Endothelial cell of umbilical vein (primary cell): ENCODE data around the gene NFATC1. TPM values are rescaled to one million over a fixed set of nuclear protein-coding genes. Genes with fewer than 3 reads are reported as not detected.

Experiments
- BruUV-seq: library from RNA; stranded (reverse); fragments of 400-500 nt; replicated peaks from 2 replicates; lab custom pipeline; 2021; lab: Mats Ljungman, UMichigan
- CTCF ChIA-PET: fragments of 300-600, 350-600 bp; sonication (Branson Sonifier 250); formaldehyde crosslinking; loops from one replicate; lab custom pipeline; 2021; ENCODE audit warnings: antibody characterized with exemption, inconsistent platforms; lab: Charles Lee
- POLR2A ChIA-PET: fragments of 300-600, 350-600 bp; sonication (Branson Sonifier 250); formaldehyde crosslinking; loops from one replicate; lab custom pipeline; 2021; ENCODE audit warnings: antibody characterized with exemption, inconsistent platforms; lab: Charles Lee
- DNase-seq: peaks from one replicate; pipeline ENCODE4 v3.0.0-alpha.2; 2011; ENCODE audit warnings: low read depth, low spot score
- FAIRE-seq: peaks from 2 replicates; lab custom pipeline; 2011; peaks lifted over from hg19 to GRCh38; lab: Jason Lieb, UNC
- H2AFZ ChIP-seq: 2 replicates; pipeline ENCODE4 v1.6.0; 2012; ENCODE audit warnings: low read depth, low read length, control low read depth, inconsistent platforms
- H3K27ac ChIP-seq: 2 replicates; pipeline ENCODE4 v1.5.1; 2011; ENCODE audit warnings: low read depth, mild to moderate bottlenecking, control low read depth, low read length, moderate library complexity; ENCODE audit not compliant: insufficient read depth
- H3K27me3 ChIP-seq, 2 experiments: 2 replicates each; pipeline versions ENCODE4 v1.6.0 to v1.6.1; 2011; ENCODE audit warnings: low read length in 2 of 2, mixed read lengths in 1 of 2; ENCODE audit not compliant: control insufficient read depth in 2 of 2, insufficient read depth in 2 of 2
- H3K36me3 ChIP-seq, 2 experiments: 2 replicates in 1 of 2; 3 replicates in 1 of 2; pipeline ENCODE4 v1.5.1; 2011; ENCODE audit warnings: low read length in 2 of 2, mild to moderate bottlenecking in 1 of 2, moderate library complexity in 1 of 2; ENCODE audit not compliant: control insufficient read depth in 2 of 2, insufficient read depth in 2 of 2; ENCODE audit errors: extremely low read depth in 1 of 2
- H3K4me1 ChIP-seq: 3 replicates; pipeline ENCODE4 v1.5.1; 2011; ENCODE audit warnings: mild to moderate bottlenecking, low read length; ENCODE audit not compliant: control insufficient read depth, insufficient read depth; ENCODE audit errors: extremely low read depth
- H3K4me2 ChIP-seq: 2 replicates; pipeline ENCODE4 v1.6.1; 2011; ENCODE audit warnings: low read length, control low read depth, mixed read lengths; ENCODE audit not compliant: insufficient read depth
- H3K4me3 ChIP-seq, 3 experiments: fragments of 200-600 bp in 1 of 3; sonication (generic), shearing (Covaris generic) in 1 of 3; replicated peaks in 1 of 3; 2 replicates each; pipeline ENCODE4 v1.5.1; 2011 to 2016; ENCODE audit warnings: control low read depth in 3 of 3, low read length in 3 of 3, mild to moderate bottlenecking in 2 of 3, inconsistent platforms in 1 of 3, low read depth in 1 of 3, moderate library complexity in 1 of 3; ENCODE audit not compliant: insufficient read depth in 1 of 3
- H3K79me2 ChIP-seq: 2 replicates; pipeline ENCODE4 v1.6.0; 2012; ENCODE audit warnings: low read length, inconsistent platforms; ENCODE audit not compliant: control insufficient read depth, insufficient read depth
- H3K9ac ChIP-seq: replicated peaks from 2 replicates; pipeline ENCODE3; 2011; ENCODE audit warnings: low read length, control low read depth; ENCODE audit not compliant: insufficient read depth; ENCODE audit errors: extremely low read depth
- H3K9me1 ChIP-seq: replicated peaks from 3 replicates; pipeline ENCODE4 v1.6.0; 2011; ENCODE audit warnings: mild to moderate bottlenecking, low read length; ENCODE audit not compliant: control insufficient read depth, insufficient read depth; ENCODE audit errors: extremely low read depth
- H3K9me3 ChIP-seq: replicated peaks from 2 replicates; pipeline ENCODE4 v1.5.1; 2012; ENCODE audit warnings: low read length, inconsistent platforms; ENCODE audit not compliant: control insufficient read depth, insufficient read depth
- H4K20me1 ChIP-seq: replicated peaks from 2 replicates; pipeline ENCODE3; 2011; ENCODE audit warnings: mild to moderate bottlenecking, low read length; ENCODE audit not compliant: control insufficient read depth, insufficient read depth; ENCODE audit errors: extremely low read depth
- CTCF ChIP-seq, 2 donors: IDR thresholded peaks; 1 replicate in 1 of 2; 2 replicates in 1 of 2; pipeline ENCODE4 v1.5.1; 2011; ENCODE audit warnings: low read length in 2 of 2, mild to moderate bottlenecking in 2 of 2, moderate library complexity in 2 of 2, control low read depth in 1 of 2, inconsistent platforms in 1 of 2, low read depth in 1 of 2; ENCODE audit not compliant: insufficient read depth in 1 of 2; ENCODE audit errors: extremely low read depth in 1 of 2
- EZH2 ChIP-seq: IDR thresholded peaks from 2 replicates; pipeline ENCODE4 v1.6.1; 2012; ENCODE audit warnings: borderline replicate concordance, low read depth, mild to moderate bottlenecking, moderate library complexity, low read length, inconsistent platforms; ENCODE audit not compliant: severe bottlenecking
- FOS ChIP-seq: IDR thresholded peaks from 2 replicates; pipeline ENCODE4 v1.6.1; 2011; ENCODE audit warnings: mild to moderate bottlenecking, low read length, moderate library complexity, borderline replicate concordance; ENCODE audit not compliant: insufficient read depth
- GATA2 ChIP-seq: IDR thresholded peaks from 2 replicates; pipeline ENCODE4 v1.7.0; 2011; ENCODE audit warnings: low read depth, mild to moderate bottlenecking, moderate library complexity, mixed read lengths, low read length; ENCODE audit not compliant: insufficient read length, insufficient read depth
- JUN ChIP-seq: IDR thresholded peaks from 2 replicates; pipeline ENCODE4 v1.6.1; 2011; ENCODE audit warnings: borderline replicate concordance, low read depth; ENCODE audit not compliant: insufficient read length, insufficient read depth
- MYC ChIP-seq: IDR thresholded peaks from one replicate; pipeline ENCODE4 v1.6.1; 2011; ENCODE audit warnings: mild to moderate bottlenecking, low read depth, low read length
- POLR2A ChIP-seq: IDR thresholded peaks from 2 replicates; pipeline ENCODE4 v1.6.1; 2012; ENCODE audit warnings: low read depth, mild to moderate bottlenecking, control low read depth, low read length
- POLR2AphosphoS5 ChIP-seq: IDR thresholded peaks from 2 replicates; pipeline ENCODE4 v1.6.1; 2012; ENCODE audit warnings: low read depth, mild to moderate bottlenecking, control low read depth, low read length, moderate library complexity; ENCODE audit not compliant: insufficient read depth
- dilution Hi-C: fragments of 300-500 bp; cut with MboI; formaldehyde crosslinking; loops from one replicate; pipeline ENCODE4 v1.15.0; 2019; ENCODE audit warnings: low sequenced_read_pairs; ENCODE audit not compliant: extremely low pct_ligation_motif_present
- intact Hi-C: fragments of 100-400 bp; cut with micrococcal nuclease; formaldehyde crosslinking; loops from one replicate; pipeline ENCODE4 v1.10.0; 2022
- polyA plus RNA-seq, 4 experiments: library from polyadenylated mRNA; depleted of rRNA in 3 of 4; stranded (reverse) in 3 of 4; unstranded in 1 of 4; fragments of >200 nt; gene quantifications; 2 replicates each; pipeline versions ENCODE4 v1.2.1 to v1.2.3, GENCODE V29; 2011 to 2012; ENCODE audit warnings: missing spikeins in 1 of 4
- total RNA-seq: library from RNA; stranded (reverse); gene quantifications from 2 replicates; pipeline ENCODE4 v1.2.3, GENCODE V29; 2021
- TF ChIP-seq, protein P1 (sequence below): IDR thresholded peaks from 2 replicates; pipeline ENCODE4 v1.6.1; 2011; ENCODE audit not compliant: insufficient read depth, insufficient read length

Gene NFATC1
- total and polyA plus RNA-seq, 2 donors (not counting 3 experiments of a cell fraction or from before 2014, with no cell fraction given), result 11.1 to 30.0 TPM

GRCh38 chr18:79554321-79554720 is 158.6 kb downstream of the NFATC1 start:
- no peak for TF ChIP-seq FOS
- no peak for TF ChIP-seq GATA2
- TF ChIP-seq MYC, result no peak
- TF ChIP-seq POLR2AphosphoS5, result no peak
- TF ChIP-seq, protein P1, sequence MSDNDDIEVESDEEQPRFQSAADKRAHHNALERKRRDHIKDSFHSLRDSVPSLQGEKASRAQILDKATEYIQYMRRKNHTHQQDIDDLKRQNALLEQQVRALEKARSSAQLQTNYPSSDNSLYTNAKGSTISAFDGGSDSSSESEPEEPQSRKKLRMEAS, result no peak
- TF ChIP-seq EZH2, result no peak
- TF ChIP-seq JUN, result no peak
- TF ChIP-seq CTCF (IDR thresholded peaks at IDR 0.05; ENCODE audit: extremely low read depth in 1 of 2, insufficient read depth in 1 of 2, low read depth in 1 of 2, low read length in 2 of 2), result no peak
- TF ChIP-seq POLR2A, result no peak
- no TSS peak for BruUV-seq
- H3K27ac ChIP-seq, result no peak overlapping the region
- no peaks in the 10 kb centered on the region for H3K4me1 ChIP-seq
- FAIRE-seq, result no peak
- no peaks in the 10 kb centered on the region for H3K27me3 ChIP-seq
- no peaks in the 10 kb centered on the region for H3K9me1 ChIP-seq
- no peak overlapping the region for H3K9ac ChIP-seq
- no peaks in the 10 kb centered on the region for H4K20me1 ChIP-seq
- dilution Hi-C loops, result no loop called here
- H3K36me3 ChIP-seq, result no peaks in the 10 kb centered on the region
- POLR2A ChIA-PET, result no interaction called here
- H3K79me2 ChIP-seq, result no peaks in the 10 kb centered on the region
- no peaks in the 10 kb centered on the region for H3K9me3 ChIP-seq
- H3K4me2 ChIP-seq, result no peak overlapping the region
- H2AFZ ChIP-seq, result no peak overlapping the region
- H3K4me3 ChIP-seq, result no peak overlapping the region
- no peak for DNase-seq
- CTCF ChIA-PET, result no interaction called here
- intact Hi-C loops, result no loop called here
